HepG2 (cell line): ENCODE data around the gene RBM47. TPM values are rescaled to one million over a fixed set of nuclear protein-coding genes. Genes with fewer than 3 reads are reported as not detected.

Experiments
- ATAC-seq: fragments of 200-7000 bp; cut with Tn5 transposase; 3 replicates; pipeline ENCODE4 v1.9.1; 2020; ENCODE audit warnings: mild to moderate bottlenecking, moderate library complexity
- BruUV-seq: library from RNA; stranded (reverse); fragments of 400-500 nt; replicated peaks from 2 replicates; lab custom pipeline; 2021; lab: Mats Ljungman, UMichigan
- CTCF ChIA-PET: fragments of 300-600 bp; formaldehyde crosslinking; extraction: SDS; loops from one replicate; lab custom pipeline; 2021; ENCODE audit warnings: low total read pairs, inconsistent platforms, low intra/inter-chr PET ratio; lab: Yijun Ruan, JAX
- POLR2A ChIA-PET: fragments of 350-600 bp; sonication (Branson Sonifier 250); formaldehyde crosslinking; loops from one replicate; lab custom pipeline; 2020; ENCODE audit warnings: antibody characterized with exemption, inconsistent platforms; lab: Yijun Ruan, JAX
- DNase-seq: peaks from one replicate; pipeline ENCODE4 v3.0.0-alpha.2; 2015; ENCODE audit warnings: low spot score
- FAIRE-seq: peaks from 3 replicates; lab custom pipeline; 2011; peaks lifted over from hg19 to GRCh38; lab: Jason Lieb, UNC
- H2AFZ ChIP-seq: one replicate; pipeline ENCODE4 v1.6.1; 2011; ENCODE audit warnings: low read length, inconsistent platforms
- H3K27ac ChIP-seq: fragments of 300-600 bp; 3 replicates; pipeline ENCODE4 v1.8.0; 2011; ENCODE audit warnings: mixed run types, mild to moderate bottlenecking, mixed read lengths, low read length, inconsistent platforms; ENCODE audit not compliant: insufficient read depth; ENCODE audit errors: extremely low read length
- H3K27me3 ChIP-seq, 2 experiments: fragments of 200-600 bp in 1 of 2; 2 replicates in 1 of 2; 3 replicates in 1 of 2; pipeline versions ENCODE4 v1.6.0 to v1.8.0; 2011; ENCODE audit warnings: low read length in 2 of 2, mild to moderate bottlenecking in 2 of 2, moderate library complexity in 2 of 2, inconsistent platforms in 1 of 2; ENCODE audit not compliant: insufficient read depth in 2 of 2, control insufficient read depth in 1 of 2
- H3K36me3 ChIP-seq, 2 experiments: fragments of 200-600 bp in 1 of 2; replicated peaks in 1 of 2; 2 replicates in 1 of 2; 3 replicates in 1 of 2; pipeline versions ENCODE4 v1.5.1 to v1.8.0; 2011; ENCODE audit warnings: low read length in 2 of 2, inconsistent platforms in 1 of 2; ENCODE audit not compliant: insufficient read depth in 2 of 2, control insufficient read depth in 1 of 2
- H3K4me1 ChIP-seq: 2 replicates; pipeline ENCODE4 v1.5.1; 2012; ENCODE audit warnings: low read length, inconsistent platforms; ENCODE audit not compliant: insufficient read depth
- H3K4me2 ChIP-seq: 2 replicates; pipeline ENCODE4 v1.6.0; 2011; ENCODE audit warnings: low read depth, low read length, inconsistent platforms
- H3K4me3 ChIP-seq, 3 experiments: fragments of 200-600 bp in 1 of 3; sonication (generic), shearing (Covaris generic) in 1 of 3; replicated peaks in 1 of 3; 2 replicates each; pipeline ENCODE4 v1.5.1; 2011 to 2016; ENCODE audit warnings: low read length in 3 of 3, inconsistent platforms in 2 of 3, low read depth in 2 of 3, mild to moderate bottlenecking in 2 of 3, control low read depth in 1 of 3, mixed read lengths in 1 of 3; ENCODE audit not compliant: insufficient read depth in 1 of 3
- H3K79me2 ChIP-seq: one replicate; pipeline ENCODE4 v1.6.1; 2011; ENCODE audit warnings: low read length, inconsistent platforms; ENCODE audit not compliant: insufficient read depth
- H3K9ac ChIP-seq: 2 replicates; pipeline ENCODE4 v1.6.0; 2011; ENCODE audit warnings: mild to moderate bottlenecking, low read depth, low read length, inconsistent platforms; ENCODE audit not compliant: insufficient read depth
- H3K9me3 ChIP-seq: 2 replicates; pipeline ENCODE4 v1.5.1; 2012; ENCODE audit warnings: mild to moderate bottlenecking, low read length
- H4K20me1 ChIP-seq: 2 replicates; pipeline ENCODE4 v1.6.0; 2011; ENCODE audit warnings: inconsistent platforms, mild to moderate bottlenecking, low read length, moderate library complexity; ENCODE audit not compliant: insufficient read depth
- IRF9 ChIP-seq: sonication (generic); formaldehyde crosslinking; IDR thresholded peaks from 2 replicates; pipeline ENCODE4 v1.8.0; 2022; ENCODE audit warnings: missing genetic modification reagents, mild to moderate bottlenecking, borderline replicate concordance
- KAT8 ChIP-seq: IDR thresholded peaks from 2 replicates; pipeline ENCODE4 v1.6.1; 2016; ENCODE audit warnings: missing genetic modification reagents, missing compliant biosample characterization
- MAFG ChIP-seq: sonication (generic); formaldehyde crosslinking; IDR thresholded peaks from 2 replicates; pipeline ENCODE4 v1.5.1; 2020; ENCODE audit warnings: mild to moderate bottlenecking, missing genetic modification reagents
- NR2F6 ChIP-seq, 2 experiments: IDR thresholded peaks; 2 replicates each; pipeline ENCODE4 v1.6.1; 2016; ENCODE audit warnings: antibody characterized with exemption in 1 of 2, mild to moderate bottlenecking in 1 of 2
- PTBP1 ChIP-seq: fragments of 200-400 bp; formaldehyde crosslinking; IDR thresholded peaks from 2 replicates; pipeline ENCODE4 v1.6.1; 2018; ENCODE audit warnings: low read length, low read depth; ENCODE audit not compliant: poor library complexity, severe bottlenecking
- RFX3 ChIP-seq: IDR thresholded peaks from 2 replicates; pipeline ENCODE4 v1.6.1; 2016; ENCODE audit warnings: missing biosample characterization, missing genetic modification reagents
- TSC22D2 ChIP-seq: sonication (generic); formaldehyde crosslinking; IDR thresholded peaks from 2 replicates; pipeline ENCODE4 v1.5.1; 2020; ENCODE audit warnings: missing genetic modification reagents, mild to moderate bottlenecking, borderline replicate concordance
- ZNF235 ChIP-seq: sonication (generic); formaldehyde crosslinking; IDR thresholded peaks from 2 replicates; pipeline ENCODE4 v1.8.1; 2023; ENCODE audit warnings: mild to moderate bottlenecking, missing genetic modification reagents, borderline replicate concordance
- ZNF317 ChIP-seq: sonication (generic); formaldehyde crosslinking; IDR thresholded peaks from 2 replicates; pipeline ENCODE4 v1.5.0; 2020; ENCODE audit warnings: mild to moderate bottlenecking, missing genetic modification reagents
- ZNF629 ChIP-seq: sonication (generic); formaldehyde crosslinking; conservative IDR thresholded peaks from 2 replicates; pipeline ENCODE4 v1.5.0; 2020; ENCODE audit warnings: missing genetic modification reagents
- WGBS: methylation state at CpG from one replicate; pipeline ENCODE4 v1.1.6; 2017; ENCODE audit warnings: low lambda C conversion rate; 5-methylcytosine and 5-hydroxymethylcytosine counted together
- in situ Hi-C: cut with HindIII; loops from 2 replicates; pipeline ENCODE4 v1.10.0; 2017; ENCODE audit warnings: low pct_unique_long_range_greater_than_20kb; ENCODE audit not compliant: extremely low pct_ligation_motif_present
- intact Hi-C: fragments of 100-400 bp; cut with micrococcal nuclease; formaldehyde crosslinking; loops from one replicate; pipeline ENCODE4 v1.10.0; 2022; ENCODE audit not compliant: unreplicated experiment
- polyA plus RNA-seq, 8 experiments: library from polyadenylated mRNA; depleted of rRNA in 3 of 8; stranded (reverse) in 7 of 8; unstranded in 1 of 8; fragments of >200 nt; fragmentation: Illumina TruSeq in 4 of 8; extraction: Trizol in 4 of 8; gene quantifications; 2 replicates each; pipeline versions ENCODE4 v1.2.1 to v1.2.3, GENCODE V29; 2011 to 2016; ENCODE audit warnings: low read depth in 4 of 8, missing spikeins in 1 of 8, mixed read lengths in 1 of 8; ENCODE audit not compliant: insufficient read depth in 1 of 8
- total RNA-seq, 5 experiments: library from RNA; depleted of rRNA; stranded (reverse); fragments of >200 nt; fragmentation: Illumina TruSeq; extraction: Trizol; gene quantifications; 2 replicates each; pipeline ENCODE4 v1.2.3, GENCODE V29; 2016; ENCODE audit warnings: low read depth in 1 of 5

RBM47 gene
- total and polyA plus RNA-seq, 2 of the 13 experiments (the other 11 are each of a cell fraction or from before 2014, with no cell fraction given), result 1.2 to 2.5 TPM

- no peak overlapping the region for H3K4me3 ChIP-seq
- no peak overlapping the region for H3K4me2 ChIP-seq
- whole genome bisulfite sequencing, result 37% methylated on average over 3 of the region's 3 CpGs
- peaks cover 19% of the 10 kb centered on the region for H3K4me1 ChIP-seq
- no peaks in the 10 kb centered on the region for H3K79me2 ChIP-seq
- H4K20me1 ChIP-seq, result no peaks in the 10 kb centered on the region
- ATAC-seq (no peak), FAIRE-seq (no peak), DNase-seq (no peak)
- H3K9ac ChIP-seq, result no peak overlapping the region
- no TSS peak for BruUV-seq
- ChIA-PET CTCF (no interaction called here), POLR2A (no interaction called here)
- H3K27me3 ChIP-seq, result peaks cover 0 to 9% of the 10 kb centered on the region in 2 experiments; a peak in 1 of 5 replicates
- no peaks in the 10 kb centered on the region for H3K36me3 ChIP-seq
- intact Hi-C loops, result no loop called here
- no peaks in the 10 kb centered on the region for H3K9me3 ChIP-seq
- in situ Hi-C loops, result no loop called here
- H2AFZ ChIP-seq, result no peak overlapping the region
- no peak overlapping the region for H3K27ac ChIP-seq
- TF ChIP-seq MAFG (no peak), IRF9 (CRISPR knock-in tag) (no peak), NR2F6 (IDR thresholded peaks at IDR 0.05) (no peak), NR2F6 (CRISPR knock-in tag; IDR thresholded peaks at IDR 0.05) (no peak), KAT8 (CRISPR knock-in tag) (no peak), TSC22D2 (no peak)
Measured at GRCh38 chr4:40587826-40588225, 41.8 kb downstream of the RBM47 start.

- H3K9me3 ChIP-seq, result no peaks in the 10 kb centered on the region
- H3K79me2 ChIP-seq, result no peaks in the 10 kb centered on the region
- CTCF ChIA-PET, result no interaction called here
- peaks cover 19% of the 10 kb centered on the region for H3K4me1 ChIP-seq
- ATAC-seq (no peak), FAIRE-seq (no peak), DNase-seq (no peak)
- POLR2A ChIA-PET, result no interaction called here
- no peak overlapping the region for H3K9ac ChIP-seq
- 51% methylated on average over 2 of the region's 2 CpGs for WGBS
- in situ Hi-C loops, result no loop called here
- intact Hi-C loops, result no loop called here
- peaks cover 0 to 9% of the 10 kb centered on the region in 2 experiments; a peak in 1 of 5 replicates for H3K27me3 ChIP-seq
- no peak overlapping the region for H3K4me2 ChIP-seq
- H3K4me3 ChIP-seq, result no peak overlapping the region
- BruUV-seq, result no TSS peak
- H4K20me1 ChIP-seq, result no peaks in the 10 kb centered on the region
- H3K27ac ChIP-seq, result no peak overlapping the region
- TF ChIP-seq ZNF317 (CRISPR knock-in tag) (no peak), PTBP1 (no peak), ZNF235 (no peak), ZNF629 (CRISPR knock-in tag) (peak; percentile 48; the same call in 1 of the 2 replicates), RFX3 (CRISPR knock-in tag) (no peak)
- TF ChIP-seq, all 625 proteins: peak for 1
- no peaks in the 10 kb centered on the region for H3K36me3 ChIP-seq
- no peak overlapping the region for H2AFZ ChIP-seq
Measured at GRCh38 chr4:40587351-40587750, 42.3 kb downstream of the RBM47 start.
